ENCODE data around the gene CCL2. TPM values are rescaled to one million over a fixed set of nuclear protein-coding genes. Genes with fewer than 3 reads are reported as not detected.
A peak's percentile ranks its signal among the peaks of the same experiment; 100 is the strongest.

The CCL2 gene
- total RNA-seq, 1 experiment from 2014 or later = 48.7 TPM

DNA sequence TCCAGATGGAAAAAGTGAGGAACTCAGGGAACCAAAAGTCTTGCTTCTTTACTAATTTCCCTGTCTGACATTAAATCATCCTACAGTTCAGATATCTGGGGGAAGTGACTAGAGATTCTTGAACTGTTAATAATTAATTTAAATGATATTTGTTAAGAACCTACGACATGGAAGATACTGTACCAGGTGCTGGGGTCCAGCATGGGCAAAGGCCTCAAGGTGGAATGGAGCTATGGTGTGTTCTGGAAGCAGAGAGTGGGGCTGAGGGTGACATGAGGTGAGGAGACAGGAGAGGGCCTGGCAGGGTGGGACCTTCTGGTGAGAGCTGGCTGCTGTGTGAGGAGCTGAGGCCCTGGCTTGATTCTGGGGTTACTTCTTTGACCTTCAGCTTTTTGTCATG lies 6.0 kb upstream of the CCL2 start:
- H3K27me3 ChIP-seq (ENCODE audit: control insufficient read depth, insufficient read depth, low read length) = no peaks in the 10 kb centered on the region
- no peak for DNase-seq
- no peak overlapping the region for H3K4me3 ChIP-seq (ENCODE audit: insufficient read depth, low read depth, low read length)
- H3K36me3 ChIP-seq (replicated peaks; ENCODE audit: control insufficient read depth, insufficient read depth, low read length) = no peaks in the 10 kb centered on the region

DNA sequence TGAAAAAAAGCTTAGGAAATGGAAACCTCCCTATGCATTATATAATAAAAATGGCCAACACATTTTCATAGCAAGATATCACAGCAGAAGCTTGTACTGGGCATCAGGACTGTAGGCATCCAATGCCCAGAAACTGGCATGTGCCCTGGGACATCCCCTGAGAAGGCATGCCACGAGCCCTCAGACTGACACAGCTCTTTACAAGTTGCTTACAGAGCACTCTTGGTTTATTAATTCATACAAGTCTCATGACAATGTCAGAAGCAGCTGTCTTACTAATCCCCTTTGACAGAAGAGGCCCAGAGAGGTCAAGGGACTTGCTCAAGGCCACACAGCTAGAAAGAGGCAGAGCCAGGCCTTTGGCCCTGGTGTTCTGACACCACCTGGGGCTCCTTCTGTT lies 5.6 kb upstream of the CCL2 start:
- Histone ChIP-seq H3K36me3 (replicated peaks; ENCODE audit: control insufficient read depth, insufficient read depth, low read length) (no peaks in the 10 kb centered on the region), H3K27me3 (ENCODE audit: control insufficient read depth, insufficient read depth, low read length) (no peaks in the 10 kb centered on the region), H3K4me3 (ENCODE audit: insufficient read depth, low read depth, low read length) (no peak overlapping the region)
- DNase-seq = no peak

DNA sequence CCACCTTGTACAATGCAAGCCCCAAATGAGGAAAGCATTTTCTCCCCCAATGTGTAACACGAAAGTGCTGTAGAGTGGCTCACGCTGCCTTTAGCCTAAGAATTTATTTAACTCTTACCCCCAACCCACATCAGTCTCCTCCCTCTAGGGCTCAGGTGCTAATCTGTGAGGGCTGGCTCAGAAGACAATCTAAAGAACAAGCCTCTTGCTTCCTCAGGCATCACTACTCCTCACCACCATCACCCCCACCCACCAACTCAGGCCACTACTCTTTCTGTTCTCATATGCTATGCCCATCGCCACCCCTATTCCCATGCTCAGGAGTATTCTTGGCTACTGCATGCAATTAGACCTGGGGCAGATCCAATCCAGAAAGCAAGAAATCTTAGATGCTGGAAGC lies 3.9 kb upstream of the CCL2 start:
- Histone ChIP-seq H3K36me3 (replicated peaks; ENCODE audit: control insufficient read depth, insufficient read depth, low read length) (no peaks in the 10 kb centered on the region), H3K4me3 (ENCODE audit: insufficient read depth, low read depth, low read length) (no peak overlapping the region), H3K27me3 (ENCODE audit: control insufficient read depth, insufficient read depth, low read length) (no peaks in the 10 kb centered on the region)
- DNase-seq = no peak

DNA sequence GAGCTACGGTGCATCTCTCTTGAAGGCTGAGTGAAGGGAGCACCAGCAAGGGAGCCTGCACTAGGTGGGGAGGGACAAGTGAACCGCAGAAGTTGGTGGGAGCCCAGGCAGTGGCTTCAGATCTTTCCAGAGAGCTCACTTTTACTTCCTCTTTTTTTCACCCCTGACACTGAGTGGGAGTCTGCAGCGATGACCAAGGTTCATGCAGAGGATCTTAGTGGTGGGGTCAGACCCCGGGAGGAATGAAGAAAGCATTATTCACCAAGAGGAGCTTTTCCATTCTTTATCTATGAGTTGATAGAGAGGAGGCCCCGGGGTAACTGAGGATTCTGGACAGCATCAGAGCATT lies 3.0 kb upstream of the CCL2 start:
- no peaks in the 10 kb centered on the region for H3K36me3 ChIP-seq (replicated peaks; ENCODE audit: control insufficient read depth, insufficient read depth, low read length)
- no peak overlapping the region for H3K4me3 ChIP-seq (ENCODE audit: insufficient read depth, low read depth, low read length)
- DNase-seq = no peak
- H3K27me3 ChIP-seq (ENCODE audit: control insufficient read depth, insufficient read depth, low read length) = no peaks in the 10 kb centered on the region

DNA sequence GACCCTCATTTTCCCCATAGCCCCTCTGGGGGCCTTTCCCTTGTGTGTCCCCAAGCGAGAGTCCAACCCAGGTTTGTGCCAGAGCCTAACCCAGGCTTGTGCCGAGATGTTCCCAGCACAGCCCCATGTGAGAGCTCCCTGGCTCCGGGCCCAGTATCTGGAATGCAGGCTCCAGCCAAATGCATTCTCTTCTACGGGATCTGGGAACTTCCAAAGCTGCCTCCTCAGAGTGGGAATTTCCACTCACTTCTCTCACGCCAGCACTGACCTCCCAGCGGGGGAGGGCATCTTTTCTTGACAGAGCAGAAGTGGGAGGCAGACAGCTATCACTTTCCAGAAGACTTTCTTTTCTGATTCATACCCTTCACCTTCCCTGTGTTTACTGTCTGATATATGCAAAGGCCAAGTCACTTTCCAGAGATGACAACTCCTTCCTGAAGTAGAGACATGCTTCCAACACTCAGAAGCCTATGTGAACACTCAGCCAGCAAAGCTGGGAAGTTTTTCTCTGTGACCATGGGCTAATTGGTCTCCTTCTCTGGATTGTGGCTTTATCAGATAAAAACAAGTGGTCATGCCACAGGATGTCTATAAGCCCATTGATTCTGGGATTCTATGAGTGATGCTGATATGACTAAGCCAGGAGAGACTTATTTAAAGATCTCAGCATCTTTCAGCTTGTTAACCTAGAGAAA lies 2.5 kb upstream of the CCL2 start:
- DNase-seq = no peak
- Histone ChIP-seq H3K36me3 (replicated peaks; ENCODE audit: control insufficient read depth, insufficient read depth, low read length) (no peaks in the 10 kb centered on the region), H3K27me3 (ENCODE audit: control insufficient read depth, insufficient read depth, low read length) (no peaks in the 10 kb centered on the region), H3K4me3 (ENCODE audit: insufficient read depth, low read depth, low read length) (no peak overlapping the region)

DNA sequence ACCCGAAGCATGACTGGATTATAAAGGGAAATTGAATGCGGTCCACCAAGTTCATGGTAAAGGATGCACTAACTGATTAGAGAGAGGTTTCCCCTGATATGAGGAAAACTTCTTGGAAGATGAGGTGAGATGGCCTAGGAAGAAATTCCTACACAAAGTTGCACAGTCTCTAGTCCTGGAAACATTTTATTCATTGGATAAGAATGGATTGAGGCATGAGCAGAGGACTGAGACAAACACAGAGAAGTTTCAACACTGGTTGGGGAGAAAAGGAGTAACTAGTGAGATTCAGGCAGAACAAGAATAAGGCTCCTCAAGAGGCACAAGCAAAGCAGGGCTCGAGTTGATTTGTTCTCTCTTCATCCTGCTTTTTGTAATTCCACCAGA lies 2.0 kb upstream of the CCL2 start:
- DNase-seq = no peak
- H3K27me3 ChIP-seq (ENCODE audit: control insufficient read depth, insufficient read depth, low read length) = no peaks in the 10 kb centered on the region
- H3K4me3 ChIP-seq (ENCODE audit: insufficient read depth, low read depth, low read length) = no peak overlapping the region
- no peaks in the 10 kb centered on the region for H3K36me3 ChIP-seq (replicated peaks; ENCODE audit: control insufficient read depth, insufficient read depth, low read length)

DNA sequence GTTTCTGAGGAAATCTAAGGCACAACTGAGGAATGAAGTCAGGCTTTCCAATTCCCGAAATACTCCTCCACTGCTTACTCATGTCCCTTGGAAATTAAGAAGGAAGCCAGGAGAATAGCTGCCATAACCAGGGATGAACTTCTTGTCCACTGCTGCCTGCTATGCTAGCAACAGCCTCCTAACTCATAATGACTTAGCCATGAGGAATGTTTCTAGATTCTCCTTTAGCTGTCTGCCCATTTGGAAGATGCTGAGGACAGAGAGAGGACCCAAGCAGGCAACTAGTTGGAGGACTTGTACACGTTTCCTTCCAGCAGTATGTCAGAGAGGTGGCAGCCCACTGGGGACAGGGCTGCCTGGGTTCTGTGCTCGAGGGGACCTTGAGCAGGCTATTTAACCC lies 939 bp upstream of the CCL2 start:
- H3K4me3 ChIP-seq (ENCODE audit: insufficient read depth, low read depth, low read length) = no peak overlapping the region
- H3K27me3 ChIP-seq (ENCODE audit: control insufficient read depth, insufficient read depth, low read length) = no peaks in the 10 kb centered on the region
- DNase-seq = no peak
- H3K36me3 ChIP-seq (replicated peaks; ENCODE audit: control insufficient read depth, insufficient read depth, low read length) = no peaks in the 10 kb centered on the region

DNA sequence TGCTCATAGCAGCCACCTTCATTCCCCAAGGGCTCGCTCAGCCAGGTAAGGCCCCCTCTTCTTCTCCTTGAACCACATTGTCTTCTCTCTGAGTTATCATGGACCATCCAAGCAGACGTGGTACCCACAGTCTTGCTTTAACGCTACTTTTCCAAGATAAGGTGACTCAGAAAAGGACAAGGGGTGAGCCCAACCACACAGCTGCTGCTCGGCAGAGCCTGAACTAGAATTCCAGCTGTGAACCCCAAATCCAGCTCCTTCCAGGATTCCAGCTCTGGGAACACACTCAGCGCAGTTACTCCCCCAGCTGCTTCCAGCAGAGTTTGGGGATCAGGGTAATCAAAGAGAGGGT lies 272 bp downstream of the CCL2 start:
- peak overlapping the region; percentile 19 for H3K4me3 ChIP-seq (ENCODE audit: insufficient read depth, low read depth, low read length)
- H3K36me3 ChIP-seq (replicated peaks; ENCODE audit: control insufficient read depth, insufficient read depth, low read length) = no peaks in the 10 kb centered on the region
- no peaks in the 10 kb centered on the region for H3K27me3 ChIP-seq (ENCODE audit: control insufficient read depth, insufficient read depth, low read length)
- no peak for DNase-seq

DNA sequence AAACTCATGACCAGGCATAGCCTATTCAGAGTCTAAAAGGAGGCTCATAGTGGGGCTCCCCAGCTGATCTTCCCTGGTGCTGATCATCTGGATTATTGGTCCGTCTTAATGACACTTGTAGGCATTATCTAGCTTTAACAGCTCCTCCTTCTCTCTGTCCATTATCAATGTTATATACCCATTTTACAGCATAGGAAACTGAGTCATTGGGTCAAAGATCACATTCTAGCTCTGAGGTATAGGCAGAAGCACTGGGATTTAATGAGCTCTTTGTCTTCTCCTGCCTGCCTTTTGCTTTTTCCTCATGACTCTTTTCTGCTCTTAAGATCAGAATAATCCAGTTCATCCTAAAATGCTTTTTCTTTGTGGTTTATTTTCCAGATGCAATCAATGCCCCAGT lies 756 bp downstream of the CCL2 start:
- H3K27me3 ChIP-seq (ENCODE audit: control insufficient read depth, insufficient read depth, low read length) = no peaks in the 10 kb centered on the region
- peak overlapping the region; percentile 19; the same call in 1 of the 2 replicates for H3K4me3 ChIP-seq (ENCODE audit: insufficient read depth, low read depth, low read length)
- H3K36me3 ChIP-seq (replicated peaks; ENCODE audit: control insufficient read depth, insufficient read depth, low read length) = no peaks in the 10 kb centered on the region
- no peak for DNase-seq

DNA sequence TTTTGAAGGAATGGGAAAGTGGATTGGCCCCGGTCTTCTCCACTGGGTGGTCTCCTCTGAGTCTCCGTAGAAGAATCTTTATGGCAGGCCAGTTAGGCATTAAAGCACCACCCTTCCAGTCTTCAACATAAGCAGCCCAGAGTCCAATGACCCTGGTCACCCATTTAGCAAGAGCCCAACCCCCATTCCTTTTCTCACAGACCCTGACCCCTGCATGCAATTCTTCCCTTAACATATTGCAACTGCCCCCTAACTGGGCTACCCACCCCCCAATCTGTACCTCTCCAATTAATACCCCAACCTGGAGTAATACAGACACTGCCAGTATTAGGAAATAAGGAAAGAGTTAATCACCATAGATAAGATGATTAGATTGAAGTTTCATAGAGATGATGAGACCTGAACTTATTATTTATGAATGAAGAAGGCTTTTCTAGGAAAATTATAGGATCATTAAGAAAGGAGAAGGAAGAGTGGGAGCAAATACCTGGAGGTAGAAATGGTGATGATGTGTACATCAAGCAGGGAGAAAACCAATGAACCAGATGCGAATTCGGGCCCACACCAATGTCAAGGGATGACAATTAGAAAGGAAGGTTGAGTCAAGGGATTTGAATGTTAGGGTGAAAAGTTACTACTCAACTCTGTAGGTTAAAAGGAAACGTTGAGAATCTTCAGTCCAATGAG lies 2.4 kb downstream of the CCL2 start:
- no peak overlapping the region for H3K4me3 ChIP-seq (ENCODE audit: insufficient read depth, low read depth, low read length)
- H3K36me3 ChIP-seq (replicated peaks; ENCODE audit: control insufficient read depth, insufficient read depth, low read length) = no peaks in the 10 kb centered on the region
- no peaks in the 10 kb centered on the region for H3K27me3 ChIP-seq (ENCODE audit: control insufficient read depth, insufficient read depth, low read length)
- no peak for DNase-seq

DNA sequence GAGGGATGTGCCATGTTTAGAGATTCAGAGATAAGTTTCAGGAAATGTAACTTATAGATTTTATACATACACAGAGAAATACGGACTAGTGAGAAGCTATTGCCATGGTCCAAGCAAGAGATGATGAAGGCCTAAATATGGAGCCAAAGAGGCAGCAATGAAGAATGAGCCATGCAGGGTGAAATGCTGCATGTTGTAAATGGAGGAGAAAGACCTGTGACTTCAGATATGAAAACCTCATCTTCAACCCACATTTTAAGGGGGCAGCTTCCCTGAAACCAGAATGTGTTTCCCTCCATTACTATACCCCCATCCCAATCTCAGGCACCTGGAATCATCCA lies 2.9 kb downstream of the CCL2 start:
- no peak overlapping the region for H3K4me3 ChIP-seq (ENCODE audit: insufficient read depth, low read depth, low read length)
- H3K27me3 ChIP-seq (ENCODE audit: control insufficient read depth, insufficient read depth, low read length) = no peaks in the 10 kb centered on the region
- DNase-seq = no peak
- no peaks in the 10 kb centered on the region for H3K36me3 ChIP-seq (replicated peaks; ENCODE audit: control insufficient read depth, insufficient read depth, low read length)

DNA sequence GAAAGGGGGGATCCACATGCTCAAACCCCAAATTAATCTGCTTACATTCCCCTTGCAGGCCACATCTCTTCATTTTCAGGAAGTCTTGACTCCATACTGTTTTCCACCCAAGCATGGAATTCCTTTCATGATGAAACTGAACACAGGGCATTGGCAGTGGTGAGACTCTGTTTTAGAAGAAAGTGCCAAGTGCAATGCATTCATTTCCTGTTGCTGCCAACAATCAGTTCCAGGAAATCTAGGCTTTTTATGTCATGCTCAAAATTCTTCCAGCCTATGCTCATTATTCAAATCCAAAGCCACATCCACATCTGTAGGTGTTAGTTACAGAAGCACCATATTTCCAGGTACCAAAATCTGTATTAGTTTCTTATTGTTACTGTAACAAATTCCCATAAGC lies 4.1 kb downstream of the CCL2 start:
- no peak overlapping the region for H3K4me3 ChIP-seq (ENCODE audit: insufficient read depth, low read depth, low read length)
- H3K36me3 ChIP-seq (replicated peaks; ENCODE audit: control insufficient read depth, insufficient read depth, low read length) = no peaks in the 10 kb centered on the region
- DNase-seq = no peak
- no peaks in the 10 kb centered on the region for H3K27me3 ChIP-seq (ENCODE audit: control insufficient read depth, insufficient read depth, low read length)

DNA sequence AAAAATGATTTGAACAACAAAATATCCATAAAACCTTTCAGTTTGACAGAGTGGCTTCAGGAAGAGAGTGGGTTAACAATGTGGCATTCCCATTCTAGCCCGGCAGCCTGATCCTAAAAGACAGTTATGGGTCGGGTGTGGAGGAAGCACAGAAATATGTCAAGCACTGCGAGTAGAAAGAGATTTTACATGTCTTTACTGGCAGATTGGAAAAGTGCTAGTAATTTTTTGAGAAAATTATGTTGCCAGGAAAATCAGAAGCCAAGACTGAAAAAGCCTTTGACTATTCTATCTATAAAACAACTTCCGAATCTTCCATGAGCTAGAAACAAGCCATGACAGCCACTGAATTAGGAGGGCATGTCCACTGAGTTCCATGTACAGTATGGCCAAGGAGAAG lies 5.8 kb downstream of the CCL2 start:
- Histone ChIP-seq H3K36me3 (replicated peaks; ENCODE audit: control insufficient read depth, insufficient read depth, low read length) (no peaks in the 10 kb centered on the region), H3K4me3 (ENCODE audit: insufficient read depth, low read depth, low read length) (no peak overlapping the region)
- no peak for DNase-seq

DNA sequence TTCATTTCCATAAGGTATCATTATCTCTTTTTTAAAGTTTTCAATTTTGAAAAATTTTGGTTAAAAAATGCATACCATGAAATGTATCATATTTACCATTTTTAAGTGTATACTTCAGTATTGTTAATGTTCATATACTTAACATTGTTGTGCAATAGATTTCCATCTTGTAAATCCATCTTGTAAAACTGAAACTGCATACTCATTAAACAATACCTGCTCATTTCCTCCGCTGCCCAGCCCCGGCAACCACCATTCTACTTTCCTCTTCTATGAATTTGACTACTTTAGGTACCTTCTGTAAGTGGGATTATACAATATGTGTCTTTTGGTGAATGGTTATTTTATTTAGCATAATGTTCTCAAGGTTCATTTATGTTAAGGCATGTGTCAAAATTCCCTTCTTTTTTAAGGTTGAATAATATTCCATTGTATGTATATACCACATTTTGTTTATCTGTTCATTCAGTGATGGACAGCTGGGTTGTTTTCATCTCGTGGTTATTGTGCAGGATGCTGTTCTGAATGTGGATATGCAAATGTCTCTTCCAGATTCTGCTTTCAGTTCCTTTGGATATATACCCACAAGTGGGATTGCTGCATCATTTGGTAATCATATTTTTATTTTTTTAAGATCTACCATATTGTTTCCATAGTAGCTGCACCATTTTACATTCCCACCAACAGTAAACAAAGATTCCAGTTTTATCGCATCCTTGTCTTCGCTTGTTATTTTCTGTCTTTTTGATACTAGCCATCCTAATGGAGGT lies 6.7 kb downstream of the CCL2 start:
- DNase-seq = no peak
- Histone ChIP-seq H3K27me3 (ENCODE audit: control insufficient read depth, insufficient read depth, low read length) (no peaks in the 10 kb centered on the region; the same call in 1 of the 2 replicates), H3K36me3 (replicated peaks; ENCODE audit: control insufficient read depth, insufficient read depth, low read length) (no peaks in the 10 kb centered on the region), H3K4me3 (ENCODE audit: insufficient read depth, low read depth, low read length) (no peak overlapping the region)

More for the DNA sequence above, 5.8 kb downstream of the CCL2 start:
- H3K27me3 ChIP-seq (ENCODE audit: control insufficient read depth, insufficient read depth, low read length) = no peaks in the 10 kb centered on the region

DNA sequence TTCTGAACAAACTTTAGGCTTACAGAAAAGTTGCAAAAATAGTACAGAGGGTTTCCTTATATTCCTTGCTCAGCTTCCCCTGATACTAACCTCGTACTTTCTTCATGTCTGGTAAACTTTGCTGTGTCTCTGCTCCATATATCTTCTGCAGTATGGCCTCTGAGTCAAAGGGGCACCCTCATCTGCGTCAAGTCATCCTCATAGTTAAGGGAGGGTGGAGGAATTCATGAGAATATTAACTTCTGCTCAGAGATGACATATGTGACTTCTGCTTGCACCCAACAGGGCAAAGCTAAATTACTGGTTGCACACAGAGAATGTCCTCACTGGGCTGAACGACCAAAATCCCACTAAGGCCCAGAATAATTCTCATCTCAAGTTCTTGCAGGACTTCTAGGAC lies 10.6 kb downstream of the CCL2 start:
- no peak for DNase-seq
- Histone ChIP-seq H3K27me3 (ENCODE audit: control insufficient read depth, insufficient read depth, low read length) (peaks cover under 1% of the 10 kb centered on the region; the same call in 1 of the 2 replicates), H3K4me3 (ENCODE audit: insufficient read depth, low read depth, low read length) (no peak overlapping the region), H3K36me3 (replicated peaks; ENCODE audit: control insufficient read depth, insufficient read depth, low read length) (no peaks in the 10 kb centered on the region)

All from H7 (cell line).